ENCODE data around the gene XPO4. TPM values are rescaled to one million over a fixed set of nuclear protein-coding genes. Genes with fewer than 3 reads are reported as not detected.

Gene XPO4
- total and polyA plus RNA-seq, 2 of the 8 experiments (the other 6 are each of a cell fraction or from before 2014, with no cell fraction given), result 11.9 to 33.3 TPM

DNA sequence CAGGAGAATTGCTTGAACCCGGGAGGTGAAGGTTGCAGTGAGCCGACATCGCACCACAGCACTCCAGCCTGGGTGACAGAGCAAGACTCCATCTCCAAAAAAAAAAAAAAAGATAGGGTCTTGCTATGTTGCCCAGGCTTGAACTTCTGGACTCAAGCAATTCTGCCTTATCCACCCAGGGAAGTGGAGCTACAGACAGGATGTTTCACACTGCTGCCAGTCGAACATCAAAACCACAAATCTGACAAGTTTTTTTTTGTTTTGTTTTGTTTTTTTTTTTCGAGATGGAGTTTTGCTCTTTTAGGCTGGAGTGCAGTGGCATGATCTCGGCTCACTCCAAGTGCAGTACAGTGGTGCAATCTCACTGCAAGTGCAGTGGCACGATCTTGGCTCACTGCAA lies 10.8 kb downstream of the XPO4 start:
- CTCF ChIA-PET (ENCODE audit: partially characterized antibody), result interaction anchor here (0.9 to 1.1 kb wide), 3 partner anchors 10 to 63 kb away, joined by 3 to 9 read pairs (median 3); no protein-coding TSS in a partner anchor
- Histone ChIP-seq H3K9ac (replicated peaks in 1 of 4; ENCODE audit: extremely low read depth in 1 of 4, low read depth in 3 of 4, low read length in 3 of 4) (no peak overlapping the region), H3K23me2 (ENCODE audit: low read depth, low read length) (no peaks in the 10 kb centered on the region), H2BK15ac (ENCODE audit: low read length) (no peak overlapping the region), H4K8ac (ENCODE audit: extremely low read depth, insufficient read depth, low read length) (no peak overlapping the region), H4K91ac (replicated peaks; ENCODE audit: insufficient read length, low read length) (no peak overlapping the region), H3K36me3 (ENCODE audit: control insufficient read depth in 2 of 4, insufficient read depth in 4 of 4, low read length in 3 of 4) (no peaks in the 10 kb centered on the region), H3K27ac (ENCODE audit: low read depth, low read length) (no peak overlapping the region), H3K4ac (replicated peaks; ENCODE audit: insufficient read length, low read depth, low read length) (no peak overlapping the region), H2AK5ac (ENCODE audit: low read depth, low read length) (no peak overlapping the region), H3K56ac (replicated peaks; ENCODE audit: insufficient read length, low read depth, low read length) (no peak overlapping the region), H2AFZ (ENCODE audit: low read length) (no peak overlapping the region), H3K27me3 (replicated peaks in 1 of 4; ENCODE audit: control insufficient read depth in 3 of 4, extremely low read depth in 1 of 4, insufficient read depth in 3 of 4, low read length in 3 of 4) (no peaks in the 10 kb centered on the region), H4K5ac (ENCODE audit: insufficient read length, low read depth, low read length) (no peak overlapping the region), H3K79me2 (ENCODE audit: control insufficient read depth in 1 of 2, insufficient read depth in 2 of 2, low read length in 2 of 2) (peaks cover 22 to 99% of the 10 kb centered on the region in 2 experiments), H3K4me3 (ENCODE audit: extremely low read depth in 1 of 4, insufficient read depth in 2 of 4, low read depth in 3 of 4, low read length in 4 of 4) (no peak overlapping the region), H3K23ac (ENCODE audit: insufficient read length) (no peak overlapping the region), H3K9me3 (ENCODE audit: insufficient read depth in 2 of 2, low read depth in 1 of 2, low read length in 1 of 2) (no peaks in the 10 kb centered on the region), H3K79me1 (ENCODE audit: low read depth, low read length) (peaks cover 2% of the 10 kb centered on the region; the same call in 1 of the 2 replicates), H2BK120ac (replicated peaks; ENCODE audit: low read depth, low read length) (no peak overlapping the region), H4K20me1 (replicated peaks in 1 of 2; ENCODE audit: control insufficient read depth in 1 of 2, insufficient read depth in 2 of 2, low read length in 2 of 2) (peaks cover 0 to 9% of the 10 kb centered on the region in 2 experiments), H3K14ac (ENCODE audit: insufficient read length) (no peak overlapping the region), H3K18ac (ENCODE audit: extremely low read depth, low read length) (no peak overlapping the region), H2BK12ac (ENCODE audit: low read depth, low read length) (no peak overlapping the region), H2BK20ac (ENCODE audit: low read length) (no peak overlapping the region), H3K4me1 (replicated peaks in 1 of 4; ENCODE audit: control insufficient read depth in 3 of 4, insufficient read depth in 4 of 4, low read length in 3 of 4) (no peaks in the 10 kb centered on the region), H3K4me2 (ENCODE audit: insufficient read depth in 1 of 2, low read depth in 2 of 2, low read length in 2 of 2) (no peak overlapping the region), H2BK5ac (ENCODE audit: low read depth, low read length) (no peak overlapping the region)
- DNase-seq (ENCODE audit: low read depth in 1 of 2, low spot score in 2 of 2) (no peak), FAIRE-seq (no peak)
- POLR2A ChIA-PET (ENCODE audit: partially characterized antibody), result interaction anchor here (1.0 to 4.2 kb wide), 2 partner anchors 9 to 10 kb away, joined by 5 to 22 read pairs; partner anchors contain the start of gene XPO4
- WGBS, 2 experiments (ENCODE audit: extremely low coverage in 1 of 2, insufficient coverage in 1 of 2, insufficient read length in 1 of 2, insufficient replicate concordance in 2 of 2, low coverage in 1 of 2, low lambda C conversion rate in 2 of 2, missing lambda C conversion rate in 1 of 2), result 89% methylated on average over 7 of the region's 7 CpGs; no CpG with 5 or more reads in 1 of the 2 experiments
- TF ChIP-seq SP2 (IDR thresholded peaks at IDR 0.05; ENCODE audit: low read length) (no peak), TAF1 (IDR thresholded peaks at IDR 0.05; ENCODE audit: low read depth, low read length) (no peak), CBX5 (IDR thresholded peaks at IDR 0.05; ENCODE audit: low read depth, low read length) (no peak), YY1 (IDR thresholded peaks at IDR 0.05; ENCODE audit: low read depth, low read length) (no peak), POU5F1 (IDR thresholded peaks at IDR 0.05; ENCODE audit: low read depth, low read length) (no peak), GTF2F1 (IDR thresholded peaks at IDR 0.05; ENCODE audit: borderline replicate concordance, low read depth, low read length) (no peak), NANOG (IDR thresholded peaks at IDR 0.05; ENCODE audit: insufficient read depth, low read depth, low read length, poor library complexity, severe bottlenecking) (no peak), HDAC6 (IDR thresholded peaks at IDR 0.05; ENCODE audit: low read depth, low read length) (no peak), TEAD4 (IDR thresholded peaks at IDR 0.05; ENCODE audit: low read depth, low read length) (no peak), CHD1 (IDR thresholded peaks at IDR 0.05; ENCODE audit: low read depth, low read length) (no peak), TBP (IDR thresholded peaks at IDR 0.05; ENCODE audit: low read depth, low read length) (no peak), JUND (IDR thresholded peaks at IDR 0.05; ENCODE audit: low read length) (no peak), SRF (IDR thresholded peaks at IDR 0.05; ENCODE audit: low read depth, low read length) (no peak)
- TF ChIP-seq, protein P1, sequence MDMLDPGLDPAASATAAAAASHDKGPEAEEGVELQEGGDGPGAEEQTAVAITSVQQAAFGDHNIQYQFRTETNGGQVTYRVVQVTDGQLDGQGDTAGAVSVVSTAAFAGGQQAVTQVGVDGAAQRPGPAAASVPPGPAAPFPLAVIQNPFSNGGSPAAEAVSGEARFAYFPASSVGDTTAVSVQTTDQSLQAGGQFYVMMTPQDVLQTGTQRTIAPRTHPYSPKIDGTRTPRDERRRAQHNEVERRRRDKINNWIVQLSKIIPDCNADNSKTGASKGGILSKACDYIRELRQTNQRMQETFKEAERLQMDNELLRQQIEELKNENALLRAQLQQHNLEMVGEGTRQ (IDR thresholded peaks at IDR 0.05; ENCODE audit: low read length), result no peak
